ENCODE measurements around the gene CALHM4.

CALHM4 gene, protein sequence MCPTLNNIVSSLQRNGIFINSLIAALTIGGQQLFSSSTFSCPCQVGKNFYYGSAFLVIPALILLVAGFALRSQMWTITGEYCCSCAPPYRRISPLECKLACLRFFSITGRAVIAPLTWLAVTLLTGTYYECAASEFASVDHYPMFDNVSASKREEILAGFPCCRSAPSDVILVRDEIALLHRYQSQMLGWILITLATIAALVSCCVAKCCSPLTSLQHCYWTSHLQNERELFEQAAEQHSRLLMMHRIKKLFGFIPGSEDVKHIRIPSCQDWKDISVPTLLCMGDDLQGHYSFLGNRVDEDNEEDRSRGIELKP
- total RNA-seq = 0 reads per million in 4 donors

DNA sequence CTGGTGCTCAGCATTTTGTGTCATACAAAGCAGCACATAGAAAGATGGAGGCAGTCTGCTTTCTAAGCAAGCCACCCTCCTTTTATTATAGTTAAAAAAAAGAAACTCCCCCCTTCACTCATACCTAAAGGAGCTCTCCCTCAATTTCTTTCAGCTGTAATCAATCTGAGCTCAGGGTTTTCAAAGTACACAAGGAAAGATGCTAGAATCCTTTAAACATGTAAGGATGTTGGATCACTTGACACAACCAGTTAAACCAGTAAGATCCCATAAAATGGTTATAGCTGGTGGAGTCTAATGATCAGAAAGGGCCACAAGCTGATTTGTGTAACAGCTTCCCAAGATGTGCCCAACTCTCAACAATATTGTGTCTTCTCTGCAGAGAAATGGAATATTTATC lies at the start of gene CALHM4:
Gene CALHM4, plus strand, starts transcription at position 301 of the 400 bp plus-strand sequence. Its CDS starts 43 bp downstream, at position 344.
- no peak for DNase-seq

DNA sequence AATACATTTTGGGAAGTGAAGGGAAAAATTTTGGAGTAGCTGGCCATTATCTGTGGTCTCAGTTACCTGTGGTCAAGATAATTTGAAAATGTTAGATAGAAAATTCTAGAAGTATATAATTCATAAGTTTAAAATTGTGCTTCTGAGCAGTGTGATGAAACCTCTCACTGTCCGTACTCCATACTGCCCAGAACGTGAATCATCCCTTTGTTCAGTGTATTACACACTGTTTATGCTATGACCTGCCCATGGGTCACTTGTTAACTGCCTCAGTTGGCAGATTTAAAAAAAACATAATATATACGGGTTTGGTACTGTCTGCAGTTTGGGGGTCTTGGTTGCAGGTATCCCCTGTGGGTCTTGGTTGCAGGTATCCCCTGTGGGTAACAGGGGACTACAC lies 46.2 kb upstream of the CALHM4 start:
- DNase-seq = no peak

DNA sequence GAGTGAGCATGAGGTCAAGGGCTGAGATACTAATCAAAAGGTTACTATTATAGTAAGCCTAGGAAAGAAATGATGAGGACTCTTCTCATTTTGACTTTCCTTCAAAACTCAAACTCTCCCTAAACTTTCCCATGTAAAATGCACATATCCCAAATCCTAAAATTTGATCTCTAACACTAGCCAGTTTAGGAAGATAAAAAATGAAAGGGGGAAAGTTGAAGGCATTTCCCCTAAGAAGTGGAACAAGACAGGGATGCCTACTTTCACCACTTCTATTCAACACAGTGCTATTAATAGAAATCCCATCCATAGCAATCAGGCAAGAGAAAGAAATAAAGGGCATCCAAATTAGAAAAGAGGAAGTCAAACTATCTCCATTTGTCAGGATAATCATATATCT lies 45.0 kb upstream of the CALHM4 start:
- DNase-seq = no peak

DNA sequence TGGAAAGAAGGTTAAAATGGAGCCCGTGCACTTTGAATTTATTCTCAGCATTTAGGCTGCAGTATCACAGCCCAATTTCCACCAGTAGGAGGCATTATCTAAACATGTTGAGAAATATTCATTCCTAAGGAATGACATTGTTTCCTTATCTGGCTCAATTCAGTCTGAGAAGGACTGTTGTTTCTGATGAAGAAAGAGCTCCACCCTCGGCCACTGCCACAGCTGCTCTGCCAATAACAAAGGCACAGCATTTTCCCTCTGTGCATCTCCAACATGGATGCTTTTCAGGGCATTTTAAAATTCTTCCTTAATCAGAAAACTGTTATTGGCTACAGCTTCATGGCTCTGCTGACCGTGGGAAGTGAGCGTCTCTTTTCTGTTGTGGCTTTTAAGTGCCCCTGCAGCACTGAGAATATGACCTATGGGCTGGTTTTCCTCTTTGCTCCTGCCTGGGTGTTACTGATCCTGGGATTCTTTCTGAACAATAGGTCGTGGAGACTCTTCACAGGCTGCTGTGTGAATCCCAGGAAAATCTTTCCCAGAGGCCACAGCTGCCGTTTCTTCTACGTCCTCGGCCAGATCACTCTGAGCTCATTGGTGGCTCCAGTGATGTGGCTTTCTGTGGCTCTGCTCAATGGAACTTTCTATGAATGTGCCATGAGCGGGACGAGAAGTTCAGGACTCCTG lies 42.0 kb upstream of the CALHM4 start, which contains the start of gene CALHM5:
Gene CALHM5, plus strand, starts transcription at position 216 of the 687 bp plus-strand sequence. Its CDS starts 58 bp downstream, at position 274.
- no peak for DNase-seq

DNA sequence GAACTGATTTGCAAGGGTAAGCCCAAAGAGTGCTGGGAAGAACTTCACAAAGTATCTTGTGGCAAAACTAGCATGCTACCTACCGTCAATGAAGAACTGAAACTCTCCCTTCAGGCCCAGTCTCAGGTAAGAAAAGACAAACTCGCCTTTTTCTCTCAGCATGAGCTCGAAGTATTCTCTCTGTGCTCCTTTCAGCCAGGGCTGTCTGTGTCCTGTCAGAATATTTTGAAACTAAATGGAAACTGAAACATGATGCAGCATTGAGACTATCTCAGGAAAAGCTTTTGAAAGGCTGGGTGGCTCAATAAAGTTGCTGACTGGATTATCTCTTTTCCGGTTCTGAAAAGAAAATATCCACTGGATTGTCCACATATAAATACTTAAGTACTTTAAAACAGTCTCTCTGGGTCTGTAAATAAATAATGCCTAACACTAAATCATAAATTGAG lies 41.4 kb upstream of the CALHM4 start:
- no peak for DNase-seq

DNA sequence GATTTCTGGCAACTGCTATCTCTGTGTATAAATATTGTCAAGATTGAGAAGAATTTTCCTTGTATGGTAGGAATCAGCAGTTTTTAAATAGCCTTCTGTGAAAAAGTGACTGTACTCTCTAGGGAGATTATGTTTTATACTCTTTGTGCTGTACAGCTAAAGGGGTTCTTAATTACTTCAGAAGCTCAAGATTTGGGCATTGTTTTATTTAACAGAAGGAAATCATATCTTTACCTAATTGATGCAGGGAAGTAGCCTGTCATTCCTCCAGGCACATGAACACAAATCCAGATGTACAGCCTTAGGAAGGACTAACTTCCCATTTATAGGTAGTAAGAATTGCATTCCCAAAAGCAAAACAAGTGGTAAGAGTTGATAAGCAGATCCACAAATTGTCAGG lies 40.8 kb upstream of the CALHM4 start:
- no peak for DNase-seq

DNA sequence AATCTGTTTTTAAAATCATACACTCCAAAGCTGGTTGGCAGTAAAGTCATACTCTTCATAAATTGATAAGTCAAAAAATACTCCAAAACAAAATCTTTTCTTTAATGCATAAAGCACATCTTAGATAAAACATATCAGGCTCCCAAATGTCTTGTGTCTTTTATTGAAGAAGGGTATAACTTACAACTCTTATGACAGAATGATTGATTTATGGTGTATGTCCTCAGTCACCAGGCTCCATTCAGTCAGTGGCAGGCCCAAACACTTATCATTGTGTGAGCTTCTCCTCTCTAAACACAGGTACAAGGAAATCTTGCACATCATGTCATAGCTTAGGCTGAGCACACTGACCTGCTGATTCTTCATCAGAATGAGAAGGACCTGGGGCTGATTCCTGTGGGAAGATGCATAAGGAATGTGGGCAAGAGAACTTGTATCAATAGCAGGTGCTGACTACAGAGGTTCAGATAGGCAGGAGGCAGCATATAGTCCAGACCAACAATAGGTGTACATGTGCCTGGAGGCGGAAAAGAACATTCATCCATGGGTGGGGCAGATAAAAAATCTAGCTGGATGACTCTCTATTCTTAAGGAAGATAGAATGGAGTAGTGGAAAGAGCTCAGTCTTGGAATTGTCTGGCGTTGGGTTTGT lies 40.2 kb upstream of the CALHM4 start:
- DNase-seq = no peak

DNA sequence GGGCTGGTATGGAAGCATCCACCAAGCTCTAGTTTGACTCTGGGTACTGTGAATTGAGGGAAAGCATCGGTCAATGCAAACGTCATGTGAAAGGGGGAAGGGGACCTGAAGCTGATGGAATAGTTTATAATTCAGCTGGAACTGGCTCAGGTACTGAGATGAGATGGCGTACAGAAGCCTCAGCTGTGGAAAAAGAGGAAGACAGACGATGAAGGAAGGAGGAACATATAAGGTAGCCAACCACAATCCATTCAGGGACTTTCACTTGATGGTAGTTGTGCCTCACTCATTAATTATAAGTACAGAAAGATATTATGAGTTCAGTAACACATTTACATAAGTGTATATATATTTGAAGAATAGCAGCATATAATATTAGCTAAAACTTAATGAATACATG lies 39.4 kb upstream of the CALHM4 start:
- no peak for DNase-seq

DNA sequence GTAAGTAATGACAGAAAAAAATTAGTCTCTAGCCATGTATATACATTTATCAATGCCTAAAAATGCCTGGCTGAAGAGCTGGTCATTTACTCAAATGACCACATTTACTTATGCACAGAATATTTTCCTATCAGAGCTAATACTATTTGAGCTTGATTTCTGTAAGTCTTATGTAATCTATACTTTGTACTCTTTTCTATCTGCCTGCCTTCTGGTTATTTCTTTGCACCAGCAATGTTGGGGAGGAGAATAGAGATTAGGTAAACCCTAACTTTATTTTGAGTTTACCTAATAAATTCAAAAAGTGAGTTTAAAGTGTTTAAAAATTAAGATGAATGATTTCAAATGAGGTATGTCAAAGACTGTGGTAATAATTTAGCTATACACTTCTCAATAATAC lies 38.4 kb upstream of the CALHM4 start:
- no peak for DNase-seq

DNA sequence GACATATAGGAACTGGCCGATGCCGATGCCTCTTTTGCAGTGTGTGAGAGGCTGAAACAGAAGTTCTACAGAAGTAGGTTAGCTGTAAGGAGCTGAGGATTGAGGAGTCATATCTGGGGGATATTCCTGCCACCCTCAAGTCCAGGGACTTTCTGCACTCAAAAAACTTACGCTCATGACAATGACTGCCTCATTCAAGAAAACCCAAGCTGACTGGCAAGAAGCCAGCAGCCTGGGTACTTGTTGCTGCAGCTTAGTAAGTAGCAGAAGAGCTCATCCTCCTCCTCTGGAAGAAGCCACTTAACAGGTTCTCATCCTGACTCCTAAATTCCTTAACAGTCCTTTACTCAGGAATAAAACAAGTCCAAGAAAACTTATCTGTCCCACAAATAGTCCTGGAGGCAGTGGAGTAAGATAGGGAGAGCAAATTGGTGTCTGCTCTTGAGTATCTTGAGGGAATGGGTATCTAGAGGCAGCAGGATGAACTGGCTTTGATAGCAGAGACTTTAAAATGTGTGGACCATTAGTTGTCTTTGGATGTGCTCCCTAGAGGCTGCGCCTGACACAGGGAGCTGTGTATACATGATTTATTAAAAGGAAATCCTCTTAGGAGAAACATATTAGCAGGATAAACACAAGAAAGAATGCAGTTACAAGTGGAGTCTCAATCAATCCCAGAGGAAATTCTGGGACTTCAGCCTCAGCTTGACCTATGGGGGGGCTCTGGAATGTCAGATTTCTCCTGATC lies 34.8 kb upstream of the CALHM4 start:
- no peak for DNase-seq

DNA sequence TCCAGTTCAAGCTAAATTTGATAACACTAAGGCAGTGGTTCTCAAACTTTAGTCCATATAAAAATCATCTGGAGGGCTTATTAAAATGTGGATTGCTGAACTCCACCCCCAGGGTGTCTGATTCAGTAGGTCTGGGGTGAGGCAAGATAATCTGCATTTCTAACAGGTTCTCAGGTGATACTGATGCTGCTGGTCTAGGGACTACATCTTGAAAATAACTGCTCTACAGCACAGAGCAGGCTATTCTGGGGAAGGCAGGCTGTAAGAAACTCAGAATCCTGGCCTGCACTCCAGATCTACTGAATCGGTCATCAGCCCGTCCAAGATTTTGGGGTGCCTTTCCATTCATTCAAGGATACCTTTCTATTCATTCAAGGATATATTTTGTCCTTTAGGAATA lies 30.7 kb upstream of the CALHM4 start:
- DNase-seq = no peak

DNA sequence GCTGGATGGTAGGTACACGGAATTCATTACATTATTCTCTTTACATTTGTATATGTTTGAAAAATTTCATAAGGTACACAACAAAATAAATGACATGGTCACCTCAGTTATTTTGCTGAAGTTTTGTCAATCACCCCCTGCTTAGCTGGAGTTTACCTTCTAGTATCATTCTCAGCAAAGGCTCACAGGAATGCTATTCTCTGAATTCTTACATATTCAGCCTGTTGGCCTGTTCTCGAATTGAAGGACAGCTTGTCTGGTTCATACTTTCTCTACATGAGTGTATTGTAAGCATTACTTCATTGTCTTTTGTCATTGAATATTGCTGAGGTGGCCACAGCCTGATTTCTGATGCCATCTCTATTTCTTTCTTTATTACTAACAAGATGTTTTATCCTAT lies 29.3 kb upstream of the CALHM4 start:
- no peak for DNase-seq

DNA sequence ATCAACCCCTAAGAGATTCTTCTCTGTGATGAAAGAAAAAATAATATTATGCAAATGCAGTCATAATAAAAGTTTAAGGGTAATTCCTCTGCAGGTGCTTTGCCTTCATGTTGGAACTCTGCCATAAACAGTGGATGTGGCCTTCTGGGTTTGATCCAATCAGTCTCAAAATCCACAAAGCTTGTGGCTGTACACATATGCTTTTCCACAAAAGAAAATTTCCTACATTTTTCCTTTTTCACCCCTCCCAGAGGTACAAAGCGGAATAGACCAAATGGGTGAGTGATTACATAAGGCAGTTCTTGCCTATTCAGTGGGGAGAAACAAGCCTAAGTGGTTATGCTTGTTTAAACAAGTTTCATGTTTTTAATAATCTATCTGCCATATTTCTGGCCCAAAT lies 25.4 kb upstream of the CALHM4 start:
- no peak for DNase-seq

DNA sequence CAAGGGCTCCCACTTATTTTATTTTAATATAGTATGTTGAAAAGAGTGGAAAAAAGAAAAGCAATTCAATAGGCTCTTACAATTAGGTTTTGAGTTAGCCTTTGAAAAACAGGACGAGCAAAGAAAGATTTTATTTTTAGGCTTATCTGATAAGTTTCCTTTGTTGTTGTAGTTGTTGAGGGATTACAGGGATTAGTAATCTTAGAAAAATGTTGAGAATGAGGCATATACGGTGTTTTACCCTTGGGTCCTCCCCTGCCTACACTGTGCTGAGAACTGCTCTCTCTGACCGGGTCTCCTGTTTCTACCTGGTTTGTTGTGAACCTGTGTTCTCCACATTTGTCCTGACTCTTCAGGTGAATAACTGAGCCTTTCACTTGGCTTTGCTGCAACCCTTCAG lies 24.8 kb upstream of the CALHM4 start:
- DNase-seq = no peak

DNA sequence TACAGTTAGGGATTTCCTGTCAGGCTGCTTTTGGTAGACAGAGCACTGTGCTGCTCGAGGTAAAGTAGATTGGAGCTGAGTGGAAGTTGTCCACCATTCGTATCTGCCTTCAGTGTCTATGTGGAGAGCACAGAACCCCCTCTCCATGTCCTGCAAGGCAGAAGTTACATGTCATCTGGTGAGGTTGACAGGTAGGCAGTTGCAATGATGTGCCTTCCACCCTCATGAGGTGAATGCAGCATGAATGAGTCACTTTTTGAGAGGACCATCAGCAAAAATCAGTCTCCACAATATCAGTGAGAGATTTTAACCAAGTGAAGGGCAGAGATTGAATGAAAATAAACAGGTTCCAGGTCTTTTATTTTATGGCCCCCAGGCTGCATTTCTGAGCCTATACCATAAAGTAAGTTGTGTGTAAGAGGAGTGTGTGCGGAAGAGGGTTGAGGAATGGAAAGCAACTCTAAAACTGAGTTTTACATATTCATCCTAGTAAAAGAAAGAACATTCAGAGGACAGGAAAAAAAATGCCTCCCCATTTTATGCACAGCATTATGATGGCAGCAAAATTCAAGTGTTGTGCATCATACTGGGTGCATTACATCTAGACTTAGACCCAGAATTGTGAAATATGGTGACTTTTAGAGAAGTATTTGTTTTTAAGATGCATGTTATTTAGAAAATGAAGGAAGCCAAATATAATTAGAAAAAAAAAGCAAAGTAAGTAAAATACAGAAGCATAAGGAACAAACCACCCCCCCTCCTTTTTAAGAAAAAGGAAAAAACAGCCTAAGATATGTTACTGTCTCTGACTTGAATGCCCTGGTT lies 23.9 kb upstream of the CALHM4 start:
- no peak for DNase-seq

DNA sequence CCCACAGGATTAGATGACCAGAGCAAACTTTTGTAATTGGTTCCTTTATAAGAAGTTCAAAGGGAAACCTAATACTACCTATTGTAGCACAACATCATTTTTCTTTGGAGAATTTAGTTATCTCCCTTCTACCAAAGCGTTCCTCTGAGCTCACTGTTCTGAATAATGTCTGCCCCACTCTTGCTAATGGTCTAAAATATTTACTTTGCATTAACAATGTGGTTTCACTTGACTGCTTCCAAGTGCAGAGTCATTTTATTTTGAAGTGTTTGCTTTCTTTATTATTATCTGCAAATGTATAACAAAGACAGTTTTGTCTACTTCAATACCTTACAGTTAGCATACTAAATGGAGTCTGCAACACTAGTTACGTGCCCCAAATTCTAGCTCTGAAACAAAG lies 23.1 kb upstream of the CALHM4 start:
- no peak for DNase-seq

DNA sequence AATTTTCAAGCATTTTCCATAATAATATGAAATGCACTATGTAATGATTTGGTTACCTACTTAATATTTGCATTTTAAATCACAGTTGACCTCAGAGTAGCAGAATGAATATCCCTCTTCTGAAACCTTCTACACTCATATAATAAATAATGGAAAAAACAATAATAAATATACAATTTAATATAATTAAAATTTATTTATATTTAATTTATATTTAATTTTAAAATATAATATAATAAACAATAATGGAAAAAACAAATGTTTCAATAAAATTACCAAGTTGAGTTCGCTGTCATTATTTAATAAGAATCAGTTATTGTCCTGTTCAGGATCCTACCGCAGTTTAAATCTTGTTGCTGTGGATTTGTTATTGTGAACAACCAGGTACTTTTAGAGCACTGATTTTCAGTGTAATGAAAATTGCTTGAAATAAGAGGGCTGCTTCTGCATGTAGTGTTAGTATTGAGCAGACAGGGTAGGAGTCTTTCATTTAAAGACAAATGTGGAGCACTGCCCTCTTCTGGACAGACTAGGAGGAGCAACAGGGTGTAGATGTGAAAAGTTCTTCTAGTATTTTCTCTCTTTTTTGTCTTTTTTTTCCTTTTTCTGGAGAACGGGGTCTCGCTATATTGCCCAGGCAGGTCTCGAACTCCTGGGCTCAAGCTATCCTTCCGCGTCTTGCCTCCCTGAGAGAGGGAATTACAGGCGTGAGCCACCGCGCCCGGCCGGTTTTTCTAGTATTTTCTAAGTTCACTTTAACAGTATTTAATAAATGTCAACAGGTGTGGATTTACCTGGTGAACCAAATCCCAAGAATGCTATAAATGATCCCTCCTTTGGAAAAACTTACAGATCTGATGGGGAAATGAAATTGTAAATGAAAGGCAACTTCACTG lies 21.6 kb upstream of the CALHM4 start:
- DNase-seq = peak; percentile 8 to 52 (median 48)

DNA sequence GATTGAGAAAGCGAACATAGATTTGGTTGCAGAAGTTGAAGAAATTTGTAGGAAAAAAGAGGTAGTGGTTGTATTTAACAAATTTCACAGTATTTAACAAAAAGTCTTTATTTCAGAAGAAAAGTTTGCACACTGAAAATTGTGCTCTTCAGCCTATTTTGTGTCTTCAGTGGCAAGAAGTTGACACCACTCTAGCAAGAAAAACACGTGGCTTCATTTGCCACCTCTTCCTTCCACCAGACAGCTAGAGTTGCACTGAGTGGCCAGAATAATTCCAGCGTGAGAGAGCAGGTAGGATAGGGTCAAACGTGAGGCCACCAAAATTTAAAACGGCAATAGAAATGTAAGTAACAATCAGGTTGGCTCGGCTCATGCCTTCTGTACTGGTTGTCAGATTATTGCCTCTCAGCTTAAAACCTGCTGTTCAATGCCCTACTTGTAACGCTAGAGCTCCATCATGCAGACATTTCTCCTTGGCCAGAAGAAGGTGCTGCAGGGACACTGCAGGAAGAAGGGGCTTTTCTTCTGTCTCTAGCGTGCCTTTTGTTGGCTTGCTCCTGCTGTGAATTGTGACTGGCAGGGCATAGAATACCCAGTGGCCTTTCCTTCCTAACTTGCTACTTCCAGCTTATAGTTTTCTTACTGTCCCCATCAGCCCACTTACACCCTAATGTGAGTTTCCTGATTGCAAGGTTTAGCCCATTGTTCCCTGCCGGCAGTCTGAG lies 20.2 kb upstream of the CALHM4 start:
- no peak for DNase-seq

DNA sequence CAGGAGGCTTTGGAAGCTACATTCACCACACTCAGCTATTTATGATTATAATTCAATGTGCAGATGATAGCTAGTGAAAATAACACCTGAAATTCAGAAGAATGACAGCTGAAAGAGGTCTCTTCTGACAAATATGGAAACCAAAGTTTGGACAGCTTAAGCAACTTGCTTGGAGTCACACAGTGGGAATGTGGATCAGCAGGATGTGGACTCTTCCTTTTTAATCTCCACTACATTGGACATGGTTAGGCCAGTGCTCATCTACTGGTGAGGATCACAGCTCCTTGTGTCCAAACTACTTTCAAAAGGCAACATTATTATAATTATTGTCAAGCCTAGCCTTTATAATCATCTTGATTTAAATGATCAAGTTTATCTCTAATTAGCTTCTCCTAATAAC lies 18.4 kb upstream of the CALHM4 start:
- DNase-seq = no peak

DNA sequence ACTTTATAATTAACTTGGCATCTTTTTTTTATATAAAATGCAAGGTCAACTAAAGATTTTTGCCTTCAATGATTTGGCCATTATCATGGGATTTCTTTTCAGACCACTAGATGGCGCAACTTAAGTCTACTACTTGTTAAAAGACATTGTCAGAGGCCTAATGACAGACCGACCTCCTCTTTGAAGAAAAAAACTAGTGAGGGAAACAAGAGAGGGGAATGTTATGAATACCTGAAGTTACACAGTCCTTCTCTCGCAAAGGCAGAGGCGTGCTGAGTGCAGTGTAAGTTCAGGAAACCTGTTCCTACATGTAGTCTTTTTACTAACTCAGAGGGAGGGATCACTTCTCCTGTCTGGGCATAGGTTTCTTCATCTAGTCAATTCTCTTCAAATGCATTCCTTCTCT lies 17.3 kb upstream of the CALHM4 start:
- DNase-seq = peak in 2 of 5 donors; percentile 20 to 42
